Measurements from ENCODE around the gene PRCD.

The PRCD gene

GRCh38 chr17:76565728-76566612 is 26.1 kb downstream of the PRCD start:
- in situ Hi-C loops (cut with HindIII; ENCODE audit: low sequenced_read_pairs): no loop called here
- TF ChIP-seq, protein P1, sequence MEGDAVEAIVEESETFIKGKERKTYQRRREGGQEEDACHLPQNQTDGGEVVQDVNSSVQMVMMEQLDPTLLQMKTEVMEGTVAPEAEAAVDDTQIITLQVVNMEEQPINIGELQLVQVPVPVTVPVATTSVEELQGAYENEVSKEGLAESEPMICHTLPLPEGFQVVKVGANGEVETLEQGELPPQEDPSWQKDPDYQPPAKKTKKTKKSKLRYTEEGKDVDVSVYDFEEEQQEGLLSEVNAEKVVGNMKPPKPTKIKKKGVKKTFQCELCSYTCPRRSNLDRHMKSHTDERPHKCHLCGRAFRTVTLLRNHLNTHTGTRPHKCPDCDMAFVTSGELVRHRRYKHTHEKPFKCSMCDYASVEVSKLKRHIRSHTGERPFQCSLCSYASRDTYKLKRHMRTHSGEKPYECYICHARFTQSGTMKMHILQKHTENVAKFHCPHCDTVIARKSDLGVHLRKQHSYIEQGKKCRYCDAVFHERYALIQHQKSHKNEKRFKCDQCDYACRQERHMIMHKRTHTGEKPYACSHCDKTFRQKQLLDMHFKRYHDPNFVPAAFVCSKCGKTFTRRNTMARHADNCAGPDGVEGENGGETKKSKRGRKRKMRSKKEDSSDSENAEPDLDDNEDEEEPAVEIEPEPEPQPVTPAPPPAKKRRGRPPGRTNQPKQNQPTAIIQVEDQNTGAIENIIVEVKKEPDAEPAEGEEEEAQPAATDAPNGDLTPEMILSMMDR (IDR thresholded peaks at IDR 0.05; ENCODE audit: low read depth, low read length): no peak
- no peak for DNase-seq (ENCODE audit: low read depth, low spot score)
- H3K4me3 ChIP-seq (ENCODE audit: low read depth, low read length): no peak overlapping the region

- H3K4me3 ChIP-seq (ENCODE audit: low read depth, low read length): no peak overlapping the region
- TF ChIP-seq, protein P1 (IDR thresholded peaks at IDR 0.05; ENCODE audit: low read depth, low read length): no peak
- in situ Hi-C loops (cut with HindIII; ENCODE audit: low sequenced_read_pairs): no loop called here
These were observed 26.7 kb downstream of the PRCD start for GRCh38 chr17:76566613-76566943.

DNA sequence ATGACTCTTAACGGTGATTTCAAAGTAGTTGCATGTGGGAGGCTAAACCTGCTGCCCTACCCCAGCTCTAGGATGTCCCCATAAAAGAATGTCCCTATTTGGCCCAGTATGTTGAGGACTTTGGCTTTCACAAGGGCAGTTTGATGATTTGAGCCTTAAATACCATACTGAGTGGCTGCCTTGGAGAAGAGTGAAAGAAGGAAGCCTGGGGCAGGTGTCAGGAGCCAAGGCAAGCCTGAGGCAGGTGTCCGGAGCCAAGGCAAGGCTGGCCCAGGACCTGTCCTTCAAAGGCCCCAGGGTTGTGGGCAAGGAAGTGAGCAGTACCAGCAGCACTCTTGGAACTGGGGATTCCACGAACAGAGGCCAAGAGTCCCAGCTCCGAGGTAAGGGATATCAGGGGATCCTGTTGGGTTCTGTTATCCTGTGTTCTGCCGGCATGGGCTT is 27.2 kb downstream of the PRCD start:
- no peak overlapping the region for H3K4me3 ChIP-seq (ENCODE audit: low read depth, low read length)
- TF ChIP-seq, protein P1 (IDR thresholded peaks at IDR 0.05; ENCODE audit: low read depth, low read length): no peak
- no peak for DNase-seq (ENCODE audit: low read depth, low spot score)
- in situ Hi-C loops (cut with HindIII; ENCODE audit: low sequenced_read_pairs): no loop called here

More at GRCh38 chr17:76566613-76566943, 26.7 kb downstream of the PRCD start:
- DNase-seq (ENCODE audit: low read depth, low spot score): no peak

GRCh38 chr17:76567634-76568432 is 28.0 kb downstream of the PRCD start:
- H3K4me3 ChIP-seq (ENCODE audit: low read depth, low read length): no peak overlapping the region
- in situ Hi-C loops (cut with HindIII; ENCODE audit: low sequenced_read_pairs): no loop called here
- no peak for DNase-seq (ENCODE audit: low read depth, low spot score)
- TF ChIP-seq, protein P1 (IDR thresholded peaks at IDR 0.05; ENCODE audit: low read depth, low read length): no peak

DNA sequence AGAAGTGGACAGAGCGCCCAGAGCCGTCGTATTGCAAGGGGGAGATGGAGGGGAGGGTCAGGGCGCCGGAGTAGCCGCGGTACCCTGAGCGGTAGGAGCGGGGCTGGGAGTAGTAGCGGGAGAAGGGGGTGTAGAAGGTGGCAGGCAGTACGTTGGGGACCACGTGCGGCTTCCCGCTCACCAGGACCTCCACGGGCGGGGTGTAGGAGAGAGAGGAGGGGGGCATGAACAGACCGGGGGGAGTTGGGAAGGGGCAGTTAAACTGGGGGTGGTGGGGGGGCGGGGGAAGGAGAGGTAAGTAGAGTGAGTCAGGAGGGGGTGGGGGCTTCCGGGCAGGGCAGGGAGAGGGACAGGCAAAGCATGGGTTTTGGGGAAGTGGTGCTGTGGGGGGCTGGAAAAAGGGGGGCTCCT is 29.0 kb downstream of the PRCD start:
- H3K4me3 ChIP-seq (ENCODE audit: low read depth, low read length): no peak overlapping the region
- in situ Hi-C loops (cut with HindIII; ENCODE audit: low sequenced_read_pairs): no loop called here
- TF ChIP-seq, protein P1 (IDR thresholded peaks at IDR 0.05; ENCODE audit: low read depth, low read length): no peak
- no peak for DNase-seq (ENCODE audit: low read depth, low spot score)

GRCh38 chr17:76569607-76570279 is 29.9 kb downstream of the PRCD start:
- peak; percentile 51 for DNase-seq (ENCODE audit: low read depth, low spot score)
- in situ Hi-C loops (cut with HindIII; ENCODE audit: low sequenced_read_pairs): no loop called here
- no peak overlapping the region for H3K4me3 ChIP-seq (ENCODE audit: low read depth, low read length)
- TF ChIP-seq, protein P1 (IDR thresholded peaks at IDR 0.05; ENCODE audit: low read depth, low read length): no peak

All from astrocyte of the spinal cord (primary cell).